NAMALWA (cell line): Measurements from ENCODE around the gene EHMT1.

Source experiments
- DNase-seq: peaks from one replicate; pipeline ENCODE4 v3.0.0-alpha.2; 2015; ENCODE audit warnings: low spot score

EHMT1 gene

GRCh38 chr9:137618105-137619067, at the start of gene EHMT1:
TSS of gene EHMT1 (plus strand) at chr9:137619005. CDS start at chr9:137619029, 24 bp downstream.
- DNase-seq: peak; percentile 91

DNA sequence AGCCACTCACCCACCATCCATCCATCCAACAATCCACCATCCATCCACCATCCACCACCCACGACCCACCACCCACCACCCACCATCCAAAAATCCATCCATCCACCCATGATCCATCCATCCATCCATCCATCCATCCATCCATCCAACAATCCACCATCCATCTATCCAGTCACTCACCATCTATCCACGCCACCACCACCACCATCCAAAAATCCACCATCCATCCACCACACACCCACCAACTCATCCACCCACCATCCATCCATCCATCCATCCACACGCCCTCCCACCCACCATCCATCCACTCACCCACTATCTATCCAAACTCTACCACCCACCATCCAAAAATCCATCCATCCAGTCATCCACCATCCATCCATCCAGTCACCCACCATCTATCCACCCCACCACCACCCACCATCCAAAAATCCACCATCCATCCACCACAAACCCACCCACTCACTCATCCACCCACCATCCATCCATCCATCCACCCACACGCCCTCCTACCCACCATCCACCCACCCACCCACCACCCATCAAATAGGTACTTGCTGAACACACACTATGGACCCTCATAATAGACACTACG, 49.1 kb upstream of the EHMT1 start:
- no peak for DNase-seq

DNA sequence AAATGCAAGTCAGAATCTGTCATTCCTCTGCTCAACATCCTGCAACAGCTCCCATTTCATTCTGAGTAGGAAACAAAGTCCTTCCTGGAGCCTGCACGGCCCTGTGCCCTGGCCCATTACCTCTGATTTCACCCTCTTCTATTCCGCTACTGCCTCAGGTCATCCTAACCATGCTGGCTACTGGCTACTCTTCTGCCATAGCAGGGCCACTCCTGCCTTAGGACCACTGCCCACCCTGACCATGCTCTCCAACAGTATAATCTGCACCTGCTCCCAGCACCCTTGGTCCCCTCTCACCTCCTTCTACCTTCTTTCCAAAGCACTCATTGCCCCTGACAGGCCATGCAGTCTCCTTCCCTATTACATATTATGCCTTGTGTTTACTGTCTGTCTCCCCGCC, 48.2 kb upstream of the EHMT1 start:
- DNase-seq: no peak

- no peak for DNase-seq
Observed at GRCh38 chr9:137574192-137574591, 44.6 kb upstream of the EHMT1 start.

DNA sequence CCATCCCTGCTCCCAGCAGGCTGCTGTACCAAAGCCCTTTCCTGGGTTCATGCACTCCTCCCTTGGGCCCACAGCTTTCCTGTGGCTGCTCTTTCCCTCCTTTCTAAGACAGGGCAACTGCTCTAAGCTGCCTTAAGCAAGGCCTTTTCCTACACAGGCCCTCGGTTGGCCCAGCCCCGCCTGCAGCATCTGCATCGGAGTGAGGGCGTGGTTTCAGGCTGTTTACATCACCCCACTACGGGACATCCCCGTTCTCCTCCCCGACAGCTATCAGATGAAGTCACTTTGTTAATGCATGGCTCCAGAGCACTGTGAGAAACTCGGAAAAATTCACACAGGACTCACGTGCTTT, 43.5 kb upstream of the EHMT1 start:
- DNase-seq: no peak

DNA sequence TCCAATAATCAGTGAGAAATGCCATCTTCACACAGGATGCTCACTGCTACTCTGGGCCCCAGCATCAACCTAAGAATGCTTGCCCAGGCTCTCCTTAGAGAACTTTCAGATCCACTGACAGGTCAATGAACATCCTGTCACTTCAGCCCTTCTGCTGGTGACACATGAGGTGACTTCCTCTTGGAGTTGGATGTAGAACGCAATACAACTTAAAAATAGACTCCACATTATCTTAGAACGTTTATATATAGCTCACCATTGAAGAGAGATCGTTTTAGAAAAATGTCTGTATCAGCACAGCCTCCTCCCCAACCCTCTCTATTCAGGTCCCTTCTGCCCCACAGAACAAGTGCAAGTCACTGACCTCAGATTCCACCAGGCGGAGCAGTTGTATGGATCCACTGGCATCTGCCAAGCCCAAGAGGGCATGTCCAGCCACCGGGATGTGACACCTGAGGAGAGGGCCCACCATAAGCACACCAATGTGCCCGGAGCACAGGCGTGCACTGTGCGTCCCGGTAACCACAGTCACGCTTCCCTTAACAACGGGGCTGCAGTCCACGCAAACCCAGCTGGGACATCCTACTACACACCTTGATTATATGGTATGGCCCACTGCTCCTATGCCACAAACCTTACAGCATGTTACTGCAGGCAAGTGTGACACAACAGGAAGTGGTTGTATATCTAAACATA, 42.9 kb upstream of the EHMT1 start:
- peak; percentile 37 for DNase-seq

- DNase-seq: peak; percentile 93
Observed at GRCh38 chr9:137578518-137579258, 40.1 kb upstream of the EHMT1 start, which contains the start of gene DPH7. TSS of gene DPH7 (minus strand) at chr9:137578925. CDS start at chr9:137578777, 148 bp downstream.

GRCh38 chr9:137579259-137579604, 39.6 kb upstream of the EHMT1 start:
- no peak for DNase-seq

DNA sequence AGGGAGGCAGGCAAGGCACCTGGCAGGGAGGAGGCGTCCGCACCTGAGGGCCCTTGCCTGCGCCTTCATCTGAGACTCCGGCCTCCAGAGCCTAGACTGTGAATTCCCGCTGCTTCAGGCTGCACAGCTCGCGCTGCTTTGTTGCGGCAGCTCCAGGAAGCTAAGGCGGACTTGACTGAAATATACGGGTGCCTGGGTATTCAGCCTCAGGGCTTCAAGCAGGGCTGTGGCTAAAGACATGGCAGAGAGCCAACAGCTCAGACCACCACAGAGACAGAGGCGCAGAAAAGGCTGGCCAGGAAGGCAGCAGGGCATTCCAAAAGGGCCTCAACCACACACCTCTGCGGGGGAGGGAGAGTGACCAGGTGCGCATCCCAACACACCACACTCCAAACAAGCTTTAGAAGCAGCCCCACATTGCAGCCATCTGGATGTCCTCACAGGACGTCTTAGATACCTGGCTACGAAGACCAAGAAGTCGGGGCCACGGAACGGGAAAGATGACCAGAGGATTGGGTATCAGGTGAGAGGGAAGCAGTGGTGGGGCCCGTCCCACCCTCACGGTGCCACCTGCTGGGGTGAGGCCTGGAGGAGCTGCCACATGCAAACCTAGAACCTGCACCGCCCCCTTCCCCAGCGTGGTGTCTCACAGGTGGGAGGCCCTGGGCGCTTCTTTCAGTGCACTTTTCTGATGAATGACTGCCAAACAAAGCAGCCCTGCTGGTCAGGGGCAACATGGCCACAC, 38.4 kb upstream of the EHMT1 start:
- peak; percentile 40 for DNase-seq

DNA sequence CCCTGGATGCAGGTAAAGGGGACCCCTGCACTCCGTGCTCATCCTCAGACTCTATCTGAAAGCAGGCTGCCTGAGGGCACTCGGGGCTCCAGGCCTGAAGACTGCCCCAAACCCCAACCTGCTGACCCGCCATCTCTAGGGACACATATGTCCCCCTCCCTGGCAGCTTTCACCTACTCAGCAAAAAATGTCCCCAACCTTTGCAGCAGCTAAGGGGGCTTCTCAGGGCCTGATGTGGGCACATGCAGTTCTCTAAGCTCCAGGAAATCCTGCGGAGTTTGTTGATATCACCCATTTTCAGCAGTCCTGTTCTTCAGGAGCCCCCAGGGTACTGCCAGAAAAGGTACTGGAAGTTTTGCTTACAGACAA, 37.9 kb upstream of the EHMT1 start:
- no peak for DNase-seq

GRCh38 chr9:137581361-137582285, 37.2 kb upstream of the EHMT1 start:
- no peak for DNase-seq

GRCh38 chr9:137582286-137582860, 36.4 kb upstream of the EHMT1 start:
- peak; percentile 64 for DNase-seq

- no peak for DNase-seq
Observed at GRCh38 chr9:137583347-137583746, 35.5 kb upstream of the EHMT1 start.

GRCh38 chr9:137583957-137584356, 34.8 kb upstream of the EHMT1 start:
- DNase-seq: no peak

DNA sequence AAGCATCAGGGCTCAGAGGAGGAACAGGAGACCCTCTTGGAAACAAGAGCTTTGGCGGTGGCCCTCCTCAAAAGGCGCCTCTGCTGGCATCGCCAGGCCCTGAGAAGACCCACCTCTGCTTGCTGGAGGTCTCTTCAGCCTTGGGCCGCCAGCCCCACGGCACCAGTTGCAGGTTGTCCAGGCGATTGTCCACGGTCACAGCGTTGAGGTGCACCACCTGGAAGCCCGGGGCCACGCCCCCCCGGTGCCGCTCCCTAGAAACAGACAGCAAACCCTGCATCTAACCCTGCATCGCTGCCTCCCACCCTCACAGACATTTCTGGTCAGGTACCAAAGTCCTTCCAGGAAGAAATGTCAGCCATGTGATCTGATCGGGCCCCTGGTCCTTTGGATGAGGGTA, 32.0 kb upstream of the EHMT1 start:
- DNase-seq: no peak

DNA sequence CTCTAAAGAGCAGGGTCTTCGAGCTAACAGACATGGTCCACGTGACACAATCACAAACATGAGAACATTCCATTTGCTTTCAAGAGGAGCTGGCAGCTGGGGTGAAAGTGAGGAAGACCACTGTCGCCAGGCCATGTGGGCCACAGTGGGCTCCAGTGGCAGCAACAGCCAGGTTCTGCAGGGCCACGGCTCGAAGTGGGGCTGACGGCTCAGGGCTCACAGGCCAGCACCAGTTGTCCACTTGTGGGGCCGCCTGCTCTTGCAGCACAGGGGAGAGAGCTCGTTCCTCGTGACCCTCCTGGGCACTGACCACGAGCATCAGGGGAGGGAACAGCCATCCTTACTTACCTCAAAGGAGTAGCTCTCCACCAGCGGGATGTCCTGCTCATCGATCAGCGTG, 30.5 kb upstream of the EHMT1 start:
- no peak for DNase-seq

GRCh38 chr9:137588891-137589290, 29.9 kb upstream of the EHMT1 start:
- DNase-seq: no peak

- peak; percentile 47 for DNase-seq
Observed at GRCh38 chr9:137589441-137590122, 29.2 kb upstream of the EHMT1 start.

DNA sequence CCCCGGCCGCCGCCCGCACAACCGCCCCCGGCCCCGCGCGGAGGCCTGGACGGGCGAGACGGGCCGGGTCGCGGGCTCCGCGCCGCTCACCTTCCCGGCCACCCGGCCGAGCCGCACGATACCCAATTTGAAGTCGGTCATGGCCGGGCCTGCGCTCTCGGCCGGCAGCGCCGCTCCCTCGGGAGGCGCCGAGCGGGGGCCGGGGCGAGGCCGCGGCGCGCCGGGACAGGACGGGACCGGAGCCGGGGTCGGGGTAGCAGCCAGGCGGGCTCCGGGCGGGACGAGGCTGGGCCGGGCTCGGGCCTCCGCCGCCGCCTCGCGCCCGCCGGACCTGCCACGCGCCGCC, 28.7 kb upstream of the EHMT1 start:
- no peak for DNase-seq
